Uterus (tissue), 4 donors: Measurements from ENCODE around the gene ANKRD63. TPM values are rescaled to one million over a fixed set of nuclear protein-coding genes. Genes with fewer than 3 reads are reported as not detected.

ENCODE experiments used
- DNase-seq, 2 donors: peaks; one replicate each; pipeline ENCODE4 v3.0.0-alpha.2; 2019 to 2020
- H3K27ac ChIP-seq, 2 donors: fragments of 200-600 bp; sonication (generic); 1 replicate in 1 of 2; 2 replicates in 1 of 2; pipeline ENCODE4 v1.5.1; 2016 to 2018
- H3K27me3 ChIP-seq, 2 donors: fragments of 200-600 bp; sonication (generic); one replicate each; pipeline ENCODE4 v1.5.1; 2018 to 2019; ENCODE audit warnings: control low read depth in 1 of 2
- H3K36me3 ChIP-seq, 2 donors: fragments of 200-600 bp; sonication (generic); one replicate each; pipeline ENCODE4 v1.5.1; 2019; ENCODE audit warnings: control low read depth in 1 of 2
- H3K4me1 ChIP-seq, 2 donors: fragments of 200-600 bp; sonication (generic); one replicate each; pipeline ENCODE4 v1.5.1; 2018 to 2019; ENCODE audit warnings: control low read depth in 1 of 2
- H3K4me3 ChIP-seq, 2 donors: fragments of 200-600 bp; sonication (generic); 1 replicate in 1 of 2; 2 replicates in 1 of 2; pipeline ENCODE4 v1.5.1; 2018 to 2019; ENCODE audit warnings: mild to moderate bottlenecking in 1 of 2
- H3K9me3 ChIP-seq, 2 donors: fragments of 200-600 bp; sonication (generic); one replicate each; pipeline ENCODE4 v1.5.1; 2019; ENCODE audit warnings: control low read depth in 1 of 2
- POLR2A ChIP-seq, 2 donors: fragments of 450-650 bp; IDR thresholded peaks; one replicate each; pipeline ENCODE4 v1.6.1; 2016; ENCODE audit warnings: antibody characterized with exemption in 2 of 2, mild to moderate bottlenecking in 1 of 2, moderate library complexity in 1 of 2
- intact Hi-C: fragments of 100-400 bp; cut with DNase I; formaldehyde crosslinking; loops from one replicate; pipeline ENCODE4 v1.15.1; 2023; ENCODE audit warnings: low total_unique reads
- total RNA-seq, 4 donors: library from RNA; depleted of rRNA in 3 of 4; stranded (reverse); fragments of >200 nt in 3 of 4; gene quantifications; one replicate each; pipeline versions ENCODE4 v1.1.0 to v1.2.4, GENCODE V29; 2014 to 2023
- TF ChIP-seq, protein P1 (sequence below), 4 experiments: fragments of 200-600 bp in 2 of 4; fragments of 450-650 bp in 2 of 4; sonication (generic) in 2 of 4; IDR thresholded peaks; one replicate each; pipeline ENCODE4 v1.5.1; 2016 to 2019; ENCODE audit warnings: antibody characterized with exemption in 4 of 4, mild to moderate bottlenecking in 2 of 4, moderate library complexity in 1 of 4
- donor health status: DM: yes; HTN: yes; CAD: no.

Gene ANKRD63
- total RNA-seq, 4 donors from 2014 or later = 0.28 to 0.52 TPM; not detected in 2

DNA sequence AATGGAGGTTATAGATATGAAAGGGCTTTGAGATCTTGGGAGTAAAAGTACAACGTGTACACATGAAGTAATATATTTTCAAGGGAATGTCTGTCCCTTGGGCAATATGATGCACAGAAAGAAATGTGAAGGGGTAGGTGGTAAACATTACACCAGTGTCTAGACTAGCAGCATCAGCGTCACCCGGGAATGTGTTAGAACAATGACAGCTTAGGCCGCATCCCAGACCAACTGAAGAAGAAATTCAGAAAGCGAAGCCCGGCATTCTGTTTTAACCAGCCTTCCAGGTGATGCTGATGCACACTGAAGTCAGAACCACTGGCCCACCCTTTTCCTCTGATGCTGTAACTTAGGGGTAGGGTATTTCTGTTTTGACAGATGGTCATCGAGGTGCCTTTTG, 46.9 kb upstream of the ANKRD63 start:
- Histone ChIP-seq H3K27me3 (no peaks in the 10 kb centered on the region), H3K4me3 (no peak overlapping the region), H3K36me3 (no peaks in the 10 kb centered on the region), H3K27ac (peak overlapping the region; percentile 57 to 68), H3K9me3 (no peaks in the 10 kb centered on the region), H3K4me1 (peaks cover 0 to 16% of the 10 kb centered on the region in 2 donors)
- intact Hi-C loops = no loop called here
- DNase-seq = no peak
- TF ChIP-seq POLR2A (IDR thresholded peaks at IDR 0.05) = no peak
- TF ChIP-seq, protein P1, sequence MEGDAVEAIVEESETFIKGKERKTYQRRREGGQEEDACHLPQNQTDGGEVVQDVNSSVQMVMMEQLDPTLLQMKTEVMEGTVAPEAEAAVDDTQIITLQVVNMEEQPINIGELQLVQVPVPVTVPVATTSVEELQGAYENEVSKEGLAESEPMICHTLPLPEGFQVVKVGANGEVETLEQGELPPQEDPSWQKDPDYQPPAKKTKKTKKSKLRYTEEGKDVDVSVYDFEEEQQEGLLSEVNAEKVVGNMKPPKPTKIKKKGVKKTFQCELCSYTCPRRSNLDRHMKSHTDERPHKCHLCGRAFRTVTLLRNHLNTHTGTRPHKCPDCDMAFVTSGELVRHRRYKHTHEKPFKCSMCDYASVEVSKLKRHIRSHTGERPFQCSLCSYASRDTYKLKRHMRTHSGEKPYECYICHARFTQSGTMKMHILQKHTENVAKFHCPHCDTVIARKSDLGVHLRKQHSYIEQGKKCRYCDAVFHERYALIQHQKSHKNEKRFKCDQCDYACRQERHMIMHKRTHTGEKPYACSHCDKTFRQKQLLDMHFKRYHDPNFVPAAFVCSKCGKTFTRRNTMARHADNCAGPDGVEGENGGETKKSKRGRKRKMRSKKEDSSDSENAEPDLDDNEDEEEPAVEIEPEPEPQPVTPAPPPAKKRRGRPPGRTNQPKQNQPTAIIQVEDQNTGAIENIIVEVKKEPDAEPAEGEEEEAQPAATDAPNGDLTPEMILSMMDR (IDR thresholded peaks at IDR 0.05) = no peak

DNA sequence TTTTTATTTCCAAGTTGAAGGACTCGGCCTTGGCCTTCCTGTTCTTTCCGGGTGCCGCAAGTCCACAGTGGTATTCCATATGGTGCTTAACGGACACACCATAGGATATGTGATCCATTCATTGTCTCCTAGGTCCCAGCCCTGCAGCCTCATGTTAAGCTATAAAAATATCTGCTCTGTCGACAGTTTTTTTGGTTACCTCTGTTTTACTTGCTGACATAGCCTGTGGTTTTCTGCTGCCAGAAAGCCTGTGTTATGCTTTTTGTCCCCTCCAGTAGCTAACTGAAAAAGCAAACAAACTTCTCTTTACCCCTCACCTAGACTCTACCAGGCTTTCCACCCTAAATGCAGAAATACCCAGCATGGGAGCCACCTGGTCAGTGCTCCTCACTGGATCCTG, 45.9 kb upstream of the ANKRD63 start:
- Histone ChIP-seq H3K4me1 (peaks cover 0 to 12% of the 10 kb centered on the region in 2 donors), H3K4me3 (no peak overlapping the region), H3K27me3 (no peaks in the 10 kb centered on the region), H3K27ac (peak overlapping the region in 1 of 2 donors; percentile 5), H3K9me3 (no peaks in the 10 kb centered on the region), H3K36me3 (no peaks in the 10 kb centered on the region)
- intact Hi-C loops = no loop called here
- no peak for DNase-seq
- no peak for TF ChIP-seq POLR2A (IDR thresholded peaks at IDR 0.05)
- TF ChIP-seq, protein P1 (IDR thresholded peaks at IDR 0.05) = no peak

DNA sequence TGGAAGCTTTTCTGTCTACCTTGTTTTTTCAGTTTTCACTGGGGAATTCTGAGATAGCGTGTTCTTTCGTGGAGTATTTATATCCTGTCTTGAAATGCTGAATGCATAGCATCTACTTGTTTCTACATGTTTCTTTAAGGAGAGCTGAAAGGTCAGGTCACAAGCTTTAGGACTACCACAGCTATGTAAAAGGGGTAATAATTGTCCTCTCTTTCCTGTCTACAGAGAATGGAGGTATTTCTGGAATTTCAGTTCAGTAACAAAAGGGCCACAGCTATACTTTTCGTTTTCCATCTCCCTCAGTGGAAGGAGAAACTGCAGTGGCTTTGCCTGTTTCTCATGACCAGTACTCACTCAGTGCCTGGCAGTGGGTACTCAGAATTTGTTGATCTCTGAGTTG, 45.3 kb upstream of the ANKRD63 start:
- TF ChIP-seq POLR2A (IDR thresholded peaks at IDR 0.05) = no peak
- Histone ChIP-seq H3K9me3 (no peaks in the 10 kb centered on the region), H3K4me3 (no peak overlapping the region), H3K27me3 (no peaks in the 10 kb centered on the region), H3K4me1 (peaks cover 0 to 12% of the 10 kb centered on the region in 2 donors), H3K36me3 (no peaks in the 10 kb centered on the region), H3K27ac (peak overlapping the region in 1 of 2 donors; percentile 5)
- no peak for DNase-seq
- intact Hi-C loops = no loop called here

DNA sequence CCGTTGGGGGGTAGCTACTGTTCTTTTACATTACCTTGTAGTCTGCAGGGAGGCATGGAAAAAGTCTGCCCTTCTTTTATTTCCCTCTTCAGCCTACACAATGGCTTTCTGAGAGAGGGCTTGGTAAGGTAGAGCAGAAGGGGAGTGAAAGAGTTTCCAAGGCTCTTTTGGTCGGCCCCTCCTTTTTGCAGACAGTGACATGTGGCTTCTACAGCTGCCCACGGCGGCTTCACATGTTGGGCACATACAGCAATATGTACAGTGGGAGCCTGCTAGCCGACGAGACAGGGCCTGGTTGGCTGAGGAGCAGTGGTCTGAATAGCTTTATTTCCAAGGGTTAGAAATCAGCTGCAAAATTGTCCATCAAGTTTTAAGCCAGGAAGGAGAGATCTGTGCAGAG, 44.6 kb upstream of the ANKRD63 start:
- H3K4me1 ChIP-seq = peaks cover 0 to 12% of the 10 kb centered on the region in 2 donors
- no peak for DNase-seq
- H3K36me3 ChIP-seq = no peaks in the 10 kb centered on the region
- intact Hi-C loops = no loop called here
- no peak overlapping the region for H3K4me3 ChIP-seq
- no peak overlapping the region for H3K27ac ChIP-seq
- H3K27me3 ChIP-seq = no peaks in the 10 kb centered on the region
- H3K9me3 ChIP-seq = no peaks in the 10 kb centered on the region
- no peak for TF ChIP-seq POLR2A (IDR thresholded peaks at IDR 0.05)
- TF ChIP-seq, protein P1 (IDR thresholded peaks at IDR 0.05) = no peak

DNA sequence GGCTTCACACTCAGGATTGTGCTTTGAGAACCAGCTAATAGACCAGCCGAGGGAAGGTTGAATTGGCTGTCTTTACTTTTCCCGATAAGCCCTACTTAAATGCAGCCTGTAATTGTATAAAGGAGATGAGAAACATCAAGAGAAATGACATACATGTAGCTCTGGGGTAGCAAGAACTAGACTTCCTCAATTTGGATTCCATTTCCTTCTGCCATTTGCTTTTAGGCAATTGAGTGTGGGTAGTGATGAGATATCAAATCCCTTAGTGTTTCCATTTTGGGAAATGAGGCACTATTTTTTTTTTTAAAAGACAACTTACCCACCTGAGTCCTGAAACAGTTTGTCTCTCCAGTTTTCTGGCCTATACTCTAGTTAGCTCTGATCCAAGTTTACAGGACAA, 42.8 kb upstream of the ANKRD63 start:
- peaks cover 0 to 8% of the 10 kb centered on the region in 2 donors for H3K4me1 ChIP-seq
- no peak overlapping the region for H3K27ac ChIP-seq
- TF ChIP-seq, protein P1 (IDR thresholded peaks at IDR 0.05) = no peak
- no peak for TF ChIP-seq POLR2A (IDR thresholded peaks at IDR 0.05)
- H3K36me3 ChIP-seq = no peaks in the 10 kb centered on the region
- no peaks in the 10 kb centered on the region for H3K9me3 ChIP-seq
- intact Hi-C loops = no loop called here
- no peak overlapping the region for H3K4me3 ChIP-seq
- DNase-seq = no peak
- H3K27me3 ChIP-seq = no peaks in the 10 kb centered on the region

DNA sequence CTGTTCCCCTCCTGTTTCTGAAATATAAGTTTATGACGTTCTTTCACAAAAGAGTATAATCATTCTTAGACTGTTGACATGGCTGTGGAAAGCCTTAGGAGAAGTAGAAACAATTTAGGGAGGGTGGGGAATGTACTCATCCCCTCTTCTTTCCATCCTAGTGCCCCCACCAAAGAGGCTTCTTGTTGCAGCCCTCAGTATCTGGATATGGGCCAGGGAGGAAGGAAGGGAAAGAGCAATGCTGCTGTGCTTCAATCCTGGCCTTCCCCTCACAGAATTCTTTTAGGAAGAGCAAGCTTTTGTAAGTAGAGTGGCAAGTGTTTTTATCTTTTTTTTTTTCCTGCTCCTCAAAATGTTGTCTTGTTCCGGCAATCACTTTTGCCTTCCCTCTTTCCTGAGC, 42.3 kb upstream of the ANKRD63 start:
- Histone ChIP-seq H3K4me3 (peak overlapping the region; percentile 42 to 59), H3K4me1 (peaks cover 0 to 3% of the 10 kb centered on the region in 2 donors), H3K27me3 (no peaks in the 10 kb centered on the region), H3K27ac (no peak overlapping the region), H3K9me3 (no peaks in the 10 kb centered on the region), H3K36me3 (no peaks in the 10 kb centered on the region)
- intact Hi-C loops = no loop called here
- no peak for DNase-seq
- TF ChIP-seq, protein P1 (IDR thresholded peaks at IDR 0.05) = no peak
- no peak for TF ChIP-seq POLR2A (IDR thresholded peaks at IDR 0.05)
